ENCODE data around the gene BLM. TPM values are rescaled to one million over a fixed set of nuclear protein-coding genes. Genes with fewer than 3 reads are reported as not detected.

BLM gene
- total and polyA plus RNA-seq, 2 donors = 13.2 to 25.6 TPM

GRCh38 chr15:90851940-90852339 lies 134.8 kb downstream of the BLM start:
- peaks cover 6 to 21% of the 10 kb centered on the region in 2 donors for H3K4me1 ChIP-seq (ENCODE audit: control insufficient read depth in 2 of 2, insufficient read depth in 2 of 2, low read length in 2 of 2)
- no peak for DNase-seq (ENCODE audit: low read depth in 6 of 9, low spot score in 9 of 9)
- WGBS = 89% methylated on average over 5 of the region's 5 CpGs
- H3K9me3 ChIP-seq (ENCODE audit: control insufficient read depth in 2 of 2, insufficient read depth in 1 of 2, low read length in 1 of 2) = no peaks in the 10 kb centered on the region
- H3K4me3 ChIP-seq (ENCODE audit: low read length in 2 of 2) = no peak overlapping the region
- H3K27me3 ChIP-seq (ENCODE audit: control insufficient read depth in 2 of 2, insufficient read depth in 1 of 2, low read length in 1 of 2) = no peaks in the 10 kb centered on the region
- H3K36me3 ChIP-seq (ENCODE audit: control insufficient read depth in 2 of 2, insufficient read depth in 2 of 2, low read length in 1 of 2) = no peaks in the 10 kb centered on the region
- no peak overlapping the region for H3K27ac ChIP-seq (ENCODE audit: low read depth in 1 of 2, low read length in 1 of 2)

- Histone ChIP-seq H3K36me3 (ENCODE audit: control insufficient read depth in 2 of 2, insufficient read depth in 2 of 2, low read length in 1 of 2) (no peaks in the 10 kb centered on the region), H3K27ac (ENCODE audit: low read depth in 1 of 2, low read length in 1 of 2) (no peak overlapping the region), H3K4me3 (ENCODE audit: low read length in 2 of 2) (no peak overlapping the region), H3K4me1 (ENCODE audit: control insufficient read depth in 2 of 2, insufficient read depth in 2 of 2, low read length in 2 of 2) (peaks cover 6 to 28% of the 10 kb centered on the region in 2 donors), H3K27me3 (ENCODE audit: control insufficient read depth in 2 of 2, insufficient read depth in 1 of 2, low read length in 1 of 2) (no peaks in the 10 kb centered on the region), H3K9me3 (ENCODE audit: control insufficient read depth in 2 of 2, insufficient read depth in 1 of 2, low read length in 1 of 2) (no peaks in the 10 kb centered on the region)
- 97% methylated on average over 9 of the region's 9 CpGs for WGBS
- no peak for DNase-seq (ENCODE audit: low read depth in 6 of 9, low spot score in 9 of 9)
Observed at GRCh38 chr15:90855139-90855538, 138.0 kb downstream of the BLM start.

DNA sequence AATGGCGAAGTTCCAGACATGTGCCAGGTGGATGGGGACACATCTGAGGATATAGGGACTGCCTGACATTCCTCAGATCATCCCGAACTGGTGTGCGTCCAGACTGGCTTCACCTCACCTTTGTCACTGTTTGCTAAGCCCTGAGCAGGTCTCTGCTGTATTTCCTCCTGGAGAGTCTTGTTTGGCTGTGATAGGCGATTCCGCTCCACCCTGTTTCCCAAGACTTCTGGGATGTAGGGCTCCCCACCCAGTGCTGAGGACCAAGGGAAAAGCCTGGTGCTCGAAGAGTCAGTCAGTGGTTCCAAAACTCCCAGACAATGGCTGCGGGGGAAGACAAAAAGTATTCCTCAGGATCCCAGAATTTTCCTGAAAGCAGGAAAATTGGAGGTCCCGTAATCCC lies 140.2 kb downstream of the BLM start:
- Histone ChIP-seq H3K4me1 (ENCODE audit: control insufficient read depth in 2 of 2, insufficient read depth in 2 of 2, low read length in 2 of 2) (peaks cover 6 to 23% of the 10 kb centered on the region in 2 donors), H3K36me3 (ENCODE audit: control insufficient read depth in 2 of 2, insufficient read depth in 2 of 2, low read length in 1 of 2) (no peaks in the 10 kb centered on the region), H3K9me3 (ENCODE audit: control insufficient read depth in 2 of 2, insufficient read depth in 1 of 2, low read length in 1 of 2) (no peaks in the 10 kb centered on the region), H3K27me3 (ENCODE audit: control insufficient read depth in 2 of 2, insufficient read depth in 1 of 2, low read length in 1 of 2) (no peaks in the 10 kb centered on the region), H3K4me3 (ENCODE audit: low read length in 2 of 2) (no peak overlapping the region), H3K27ac (ENCODE audit: low read depth in 1 of 2, low read length in 1 of 2) (no peak overlapping the region)
- DNase-seq (ENCODE audit: low read depth in 6 of 9, low spot score in 9 of 9) = no peak
- 97% methylated on average over 8 of the region's 8 CpGs for WGBS

GRCh38 chr15:90857883-90858443 lies 140.8 kb downstream of the BLM start:
- H3K4me3 ChIP-seq (ENCODE audit: low read length in 2 of 2) = no peak overlapping the region
- peaks cover 6 to 19% of the 10 kb centered on the region in 2 donors for H3K4me1 ChIP-seq (ENCODE audit: control insufficient read depth in 2 of 2, insufficient read depth in 2 of 2, low read length in 2 of 2)
- no peak overlapping the region for H3K27ac ChIP-seq (ENCODE audit: low read depth in 1 of 2, low read length in 1 of 2)
- H3K9me3 ChIP-seq (ENCODE audit: control insufficient read depth in 2 of 2, insufficient read depth in 1 of 2, low read length in 1 of 2) = no peaks in the 10 kb centered on the region
- 97% methylated on average over 8 of the region's 8 CpGs for WGBS
- no peak for DNase-seq (ENCODE audit: low read depth in 6 of 9, low spot score in 9 of 9)
- no peaks in the 10 kb centered on the region for H3K36me3 ChIP-seq (ENCODE audit: control insufficient read depth in 2 of 2, insufficient read depth in 2 of 2, low read length in 1 of 2)
- no peaks in the 10 kb centered on the region for H3K27me3 ChIP-seq (ENCODE audit: control insufficient read depth in 2 of 2, insufficient read depth in 1 of 2, low read length in 1 of 2)

DNA sequence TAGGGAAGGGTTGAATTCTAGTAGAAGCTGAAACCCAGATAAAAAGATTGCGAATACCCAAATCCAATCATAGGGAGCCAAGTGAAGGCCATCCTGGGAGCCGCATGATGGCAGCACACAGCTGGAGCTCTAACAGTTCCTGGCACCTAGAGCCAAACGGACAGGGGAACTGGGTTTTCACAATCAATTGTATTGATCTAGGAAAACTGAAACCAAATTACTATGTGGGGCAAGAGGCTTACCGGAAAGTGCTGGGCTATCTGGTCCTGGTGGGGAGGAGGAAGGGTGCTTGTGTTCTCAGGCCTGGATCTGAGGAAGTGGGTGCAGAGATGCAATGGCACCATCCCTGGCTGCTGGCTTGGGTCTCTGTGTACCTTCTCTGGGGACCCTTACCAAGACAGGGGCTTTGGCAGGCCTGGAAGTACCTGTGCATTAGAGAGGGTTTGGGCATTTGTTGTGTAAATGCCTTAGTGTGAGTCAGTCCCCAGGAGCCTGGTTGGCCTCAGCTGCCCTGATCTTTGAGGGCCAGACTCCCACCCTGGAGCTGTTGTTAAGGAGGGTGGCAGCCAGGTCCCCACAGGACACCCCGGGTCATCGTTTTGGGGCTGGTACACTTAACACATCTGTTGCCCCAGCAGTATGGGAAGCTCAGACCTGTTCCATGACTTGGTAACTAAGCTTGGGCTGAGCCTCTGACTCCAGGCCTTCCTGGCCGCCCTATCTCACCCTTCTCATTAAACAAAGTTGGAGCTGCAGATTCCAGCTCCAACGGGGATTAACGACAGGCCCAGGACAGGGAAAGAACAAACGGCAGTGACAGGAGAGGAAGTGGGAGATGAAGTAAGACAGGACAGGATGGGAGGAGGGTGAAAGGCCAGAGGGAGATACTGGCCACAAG lies 142.3 kb downstream of the BLM start:
- no peaks in the 10 kb centered on the region for H3K27me3 ChIP-seq (ENCODE audit: control insufficient read depth in 2 of 2, insufficient read depth in 1 of 2, low read length in 1 of 2)
- H3K27ac ChIP-seq (ENCODE audit: low read depth in 1 of 2, low read length in 1 of 2) = no peak overlapping the region
- H3K4me1 ChIP-seq (ENCODE audit: control insufficient read depth in 2 of 2, insufficient read depth in 2 of 2, low read length in 2 of 2) = peaks cover 6 to 19% of the 10 kb centered on the region in 2 donors
- no peaks in the 10 kb centered on the region for H3K9me3 ChIP-seq (ENCODE audit: control insufficient read depth in 2 of 2, insufficient read depth in 1 of 2, low read length in 1 of 2)
- no peak for DNase-seq (ENCODE audit: low read depth in 6 of 9, low spot score in 9 of 9)
- H3K4me3 ChIP-seq (ENCODE audit: low read length in 2 of 2) = no peak overlapping the region
- no peaks in the 10 kb centered on the region for H3K36me3 ChIP-seq (ENCODE audit: control insufficient read depth in 2 of 2, insufficient read depth in 2 of 2, low read length in 1 of 2)
- WGBS = 92% methylated on average over 10 of the region's 10 CpGs

DNA sequence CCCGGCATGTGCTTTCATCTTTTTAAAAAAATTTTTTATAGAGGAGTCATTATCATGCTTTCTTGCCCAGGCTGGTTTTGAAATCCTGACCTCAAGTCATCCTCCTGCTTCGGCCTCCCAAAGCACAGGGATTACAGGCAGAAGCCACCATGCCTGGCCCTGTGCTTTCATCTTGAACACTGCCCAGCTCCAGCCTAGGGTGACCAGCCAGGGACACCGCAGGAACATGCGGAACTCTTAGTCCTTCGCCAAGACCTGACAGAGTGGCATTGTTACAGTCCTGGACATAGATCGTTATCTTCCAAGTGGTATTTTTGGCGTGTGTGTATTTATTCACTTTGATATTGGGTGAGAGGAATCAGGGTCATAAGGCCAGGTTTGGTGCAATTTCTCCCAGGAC lies 143.3 kb downstream of the BLM start:
- H3K4me3 ChIP-seq (ENCODE audit: low read length in 2 of 2) = no peak overlapping the region
- 98% methylated on average over 7 of the region's 7 CpGs for WGBS
- H3K27ac ChIP-seq (ENCODE audit: low read depth in 1 of 2, low read length in 1 of 2) = no peak overlapping the region
- H3K4me1 ChIP-seq (ENCODE audit: control insufficient read depth in 2 of 2, insufficient read depth in 2 of 2, low read length in 2 of 2) = peaks cover 6 to 17% of the 10 kb centered on the region in 2 donors
- H3K36me3 ChIP-seq (ENCODE audit: control insufficient read depth in 2 of 2, insufficient read depth in 2 of 2, low read length in 1 of 2) = no peaks in the 10 kb centered on the region
- no peak for DNase-seq (ENCODE audit: low read depth in 6 of 9, low spot score in 9 of 9)
- no peaks in the 10 kb centered on the region for H3K9me3 ChIP-seq (ENCODE audit: control insufficient read depth in 2 of 2, insufficient read depth in 1 of 2, low read length in 1 of 2)
- no peaks in the 10 kb centered on the region for H3K27me3 ChIP-seq (ENCODE audit: control insufficient read depth in 2 of 2, insufficient read depth in 1 of 2, low read length in 1 of 2)

DNA sequence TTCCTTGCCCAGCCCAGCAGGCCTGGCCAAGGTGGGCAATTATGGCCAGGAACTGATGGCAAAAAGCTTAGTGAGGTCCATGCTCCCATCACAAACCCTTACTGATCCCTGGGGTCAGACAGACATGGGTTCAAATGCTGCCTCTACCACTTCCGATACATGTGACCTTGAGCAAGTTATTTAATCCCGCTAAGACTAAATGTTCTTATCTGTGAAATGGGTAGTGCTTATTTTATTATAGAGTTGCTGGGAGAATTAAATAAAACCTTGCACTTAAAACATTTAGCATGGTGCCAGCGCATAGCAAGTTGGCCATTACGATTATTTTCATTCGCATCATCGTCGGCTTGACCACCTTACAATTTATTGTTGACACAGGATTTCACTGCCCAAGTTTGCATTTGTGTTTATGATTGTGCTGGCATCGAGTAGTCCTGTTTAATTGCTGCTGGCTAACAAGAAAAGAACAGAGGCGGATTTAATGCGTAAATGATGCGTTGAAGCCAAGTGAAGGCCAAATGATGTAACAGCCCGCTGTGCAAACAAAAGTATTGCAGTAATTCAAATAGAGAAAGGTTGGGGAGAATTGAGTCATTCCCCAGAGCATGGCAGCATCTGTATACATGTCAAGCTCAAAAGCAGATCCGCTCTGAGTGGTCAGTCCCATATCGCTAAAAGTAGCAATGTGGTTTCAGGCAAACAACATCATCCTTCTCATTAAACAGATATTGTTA lies 144.0 kb downstream of the BLM start:
- DNase-seq (ENCODE audit: low read depth in 6 of 9, low spot score in 9 of 9) = no peak
- H3K27ac ChIP-seq (ENCODE audit: low read depth in 1 of 2, low read length in 1 of 2) = no peak overlapping the region
- no peak overlapping the region for H3K4me3 ChIP-seq (ENCODE audit: low read length in 2 of 2)
- no peaks in the 10 kb centered on the region for H3K9me3 ChIP-seq (ENCODE audit: control insufficient read depth in 2 of 2, insufficient read depth in 1 of 2, low read length in 1 of 2)
- H3K36me3 ChIP-seq (ENCODE audit: control insufficient read depth in 2 of 2, insufficient read depth in 2 of 2, low read length in 1 of 2) = no peaks in the 10 kb centered on the region
- H3K4me1 ChIP-seq (ENCODE audit: control insufficient read depth in 2 of 2, insufficient read depth in 2 of 2, low read length in 2 of 2) = peaks cover 6 to 15% of the 10 kb centered on the region in 2 donors
- no peaks in the 10 kb centered on the region for H3K27me3 ChIP-seq (ENCODE audit: control insufficient read depth in 2 of 2, insufficient read depth in 1 of 2, low read length in 1 of 2)
- 94% methylated on average over 14 of the region's 14 CpGs for WGBS

DNA sequence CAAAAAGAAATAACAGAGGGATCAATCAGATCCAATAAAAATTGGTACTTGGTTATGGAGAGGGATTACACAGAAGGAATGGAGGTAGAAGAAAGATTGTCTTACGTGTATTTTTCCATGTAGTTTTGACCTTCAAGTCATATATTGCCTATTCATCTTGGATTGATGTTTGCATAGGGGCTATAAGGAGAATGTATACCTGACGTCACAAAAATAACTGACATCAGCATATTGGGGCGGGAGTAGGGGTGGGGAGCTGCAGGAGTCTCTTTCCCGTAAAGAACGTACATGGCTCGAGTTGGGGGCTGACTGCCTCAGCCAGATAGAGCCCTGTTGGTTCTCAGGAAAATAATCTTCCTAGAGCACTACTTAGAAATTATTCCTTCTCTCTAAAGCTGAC lies 145.3 kb downstream of the BLM start:
- no peak overlapping the region for H3K27ac ChIP-seq (ENCODE audit: low read depth in 1 of 2, low read length in 1 of 2)

More for the DNA sequence above, 145.3 kb downstream of the BLM start:
- Histone ChIP-seq H3K36me3 (ENCODE audit: control insufficient read depth in 2 of 2, insufficient read depth in 2 of 2, low read length in 1 of 2) (no peaks in the 10 kb centered on the region), H3K9me3 (ENCODE audit: control insufficient read depth in 2 of 2, insufficient read depth in 1 of 2, low read length in 1 of 2) (no peaks in the 10 kb centered on the region), H3K4me3 (ENCODE audit: low read length in 2 of 2) (no peak overlapping the region), H3K4me1 (ENCODE audit: control insufficient read depth in 2 of 2, insufficient read depth in 2 of 2, low read length in 2 of 2) (peaks cover 0 to 2% of the 10 kb centered on the region in 2 donors), H3K27me3 (ENCODE audit: control insufficient read depth in 2 of 2, insufficient read depth in 1 of 2, low read length in 1 of 2) (no peaks in the 10 kb centered on the region)
- WGBS = 96% methylated on average over 6 of the region's 6 CpGs
- no peak for DNase-seq (ENCODE audit: low read depth in 6 of 9, low spot score in 9 of 9)

All from thymus (tissue), 11 donors.